CD4-positive, alpha-beta T cell treated with Interleukin-2 at 100 ng/mL for 4 hours (primary cell): ENCODE results near the gene NRXN3.
A peak's percentile ranks its signal among the peaks of the same experiment; 100 is the strongest.

Experiments used
- DNase-seq: peaks from one replicate; pipeline ENCODE4 v3.0.0-alpha.2; 2020; ENCODE audit warnings: low spot score

Gene NRXN3

DNA sequence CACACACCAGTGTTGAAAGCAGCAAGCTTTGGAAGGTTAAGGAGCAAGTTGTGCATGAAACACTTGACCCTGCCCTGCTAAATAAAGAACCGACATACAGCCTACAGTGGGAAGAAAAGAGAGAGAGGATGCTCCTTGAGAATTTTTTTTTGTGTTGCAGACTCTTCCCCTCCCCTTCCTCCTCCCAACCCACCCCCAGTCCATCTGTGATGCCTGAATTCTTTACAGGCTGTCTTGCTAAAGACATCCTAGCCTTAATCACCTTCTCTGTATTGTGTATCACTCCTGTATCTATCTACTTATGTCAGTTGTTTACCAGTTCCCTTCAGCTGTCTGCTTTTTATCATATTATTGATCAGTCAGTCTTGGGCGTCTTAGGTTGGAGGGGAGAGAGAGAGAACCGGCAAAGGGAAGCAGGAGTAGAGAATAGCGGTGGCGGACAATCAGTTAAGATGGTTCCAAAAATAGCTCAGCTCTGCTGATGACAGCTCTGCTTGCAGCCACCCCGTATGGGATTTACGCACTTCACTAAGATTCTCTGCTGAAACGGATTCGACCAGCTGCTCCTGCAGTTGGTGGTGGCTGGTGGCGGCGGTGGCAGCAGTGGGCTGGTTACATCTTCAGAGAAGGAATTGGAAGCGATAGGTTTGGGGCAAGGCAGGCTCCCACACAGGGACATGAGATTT is 664.7 kb downstream of the NRXN3 start:
- no peak for DNase-seq

DNA sequence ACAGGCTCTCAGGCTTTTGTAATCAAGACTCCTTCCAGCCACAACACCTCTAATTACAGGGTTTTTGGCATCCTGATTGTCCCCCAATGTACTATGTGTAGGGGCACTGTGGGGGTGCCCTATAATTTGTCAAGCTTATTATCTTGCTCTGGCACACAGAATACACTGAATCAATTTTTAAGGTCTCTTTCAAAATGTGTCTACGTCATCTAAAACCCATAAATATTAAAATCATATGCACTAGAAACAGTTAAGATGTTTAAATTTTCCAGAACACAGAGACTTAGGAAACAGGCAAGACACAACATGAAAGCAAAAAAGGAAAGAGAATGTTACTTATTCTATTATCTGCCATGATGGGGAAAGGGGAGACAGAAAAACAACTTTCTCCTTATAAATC is 665.7 kb downstream of the NRXN3 start:
- DNase-seq: no peak

DNA sequence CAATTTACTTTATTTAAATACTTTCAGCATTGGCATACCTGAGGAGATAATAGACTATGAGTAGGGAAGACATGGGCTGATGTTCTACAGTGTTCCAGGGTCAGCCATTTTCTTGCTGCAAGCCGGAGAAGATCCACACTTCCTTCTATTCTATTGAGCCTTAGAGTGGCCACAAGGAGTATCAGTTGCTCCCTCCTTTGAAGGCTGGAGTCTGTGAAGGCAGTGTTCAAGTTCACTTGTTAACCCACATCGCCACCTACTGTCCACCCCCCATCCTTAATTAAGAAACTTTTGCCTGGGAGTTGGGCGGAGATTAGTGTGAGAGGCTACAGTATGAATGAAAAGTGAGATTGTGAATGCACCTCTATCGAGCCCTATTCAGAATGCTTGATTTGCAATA is 666.6 kb downstream of the NRXN3 start:
- no peak for DNase-seq

DNA sequence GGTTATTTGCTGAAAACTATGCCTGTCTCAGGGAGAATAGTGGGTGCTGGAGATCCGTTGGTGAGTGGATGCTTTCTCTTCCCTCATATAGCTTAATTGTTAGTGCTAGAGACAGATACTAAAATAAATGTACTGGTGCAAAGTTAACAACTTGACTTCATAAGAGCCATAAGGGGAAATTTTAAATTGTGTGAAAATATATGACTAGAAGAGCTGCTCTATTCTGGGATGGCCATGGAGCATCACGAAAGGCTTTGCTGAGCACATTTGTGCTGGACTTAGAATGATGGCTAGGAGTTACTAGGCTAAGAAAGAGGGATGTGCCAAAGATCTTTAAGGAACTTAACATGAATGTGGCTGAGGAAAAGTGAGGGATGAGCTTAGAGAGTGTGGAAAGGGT is 668.8 kb downstream of the NRXN3 start:
- DNase-seq: no peak

DNA sequence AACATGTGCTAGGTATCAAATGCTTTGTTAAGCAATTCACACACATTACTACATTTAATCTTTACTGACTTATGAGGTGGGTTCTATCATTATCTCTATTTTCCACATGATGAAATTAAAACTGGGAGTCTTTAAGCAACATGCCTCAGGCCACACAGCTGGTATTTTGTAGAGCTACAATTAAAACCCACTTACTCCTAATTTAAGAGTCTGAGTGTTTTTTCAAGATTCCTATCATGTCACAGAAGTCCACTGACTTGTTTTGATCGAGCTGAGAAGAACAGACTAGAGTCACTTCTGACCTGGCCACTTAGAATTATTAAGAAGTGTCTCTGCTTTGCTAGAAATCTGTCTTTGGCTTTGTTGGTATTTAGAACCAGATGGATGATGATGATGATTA is 670.7 kb downstream of the NRXN3 start:
- no peak for DNase-seq

DNA sequence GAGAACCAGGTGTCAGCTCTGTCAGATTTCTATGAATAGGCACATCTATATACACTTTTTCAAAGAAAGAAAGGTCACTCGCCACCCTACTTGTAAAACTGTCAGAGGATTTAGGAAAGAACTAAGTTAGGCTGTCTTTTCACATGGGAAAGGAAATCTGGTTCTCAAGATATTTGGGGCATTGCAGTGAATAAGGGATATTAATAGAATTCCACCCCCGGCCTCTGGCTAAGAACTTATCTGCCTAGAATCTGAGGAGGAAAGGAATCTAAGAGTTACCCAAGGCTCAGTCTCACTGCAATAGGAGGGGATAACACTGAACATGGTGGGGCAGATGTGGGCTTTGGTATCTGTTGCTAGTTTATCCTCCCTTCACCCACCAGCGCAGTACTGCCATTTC is 677.6 kb downstream of the NRXN3 start:
- DNase-seq: no peak

DNA sequence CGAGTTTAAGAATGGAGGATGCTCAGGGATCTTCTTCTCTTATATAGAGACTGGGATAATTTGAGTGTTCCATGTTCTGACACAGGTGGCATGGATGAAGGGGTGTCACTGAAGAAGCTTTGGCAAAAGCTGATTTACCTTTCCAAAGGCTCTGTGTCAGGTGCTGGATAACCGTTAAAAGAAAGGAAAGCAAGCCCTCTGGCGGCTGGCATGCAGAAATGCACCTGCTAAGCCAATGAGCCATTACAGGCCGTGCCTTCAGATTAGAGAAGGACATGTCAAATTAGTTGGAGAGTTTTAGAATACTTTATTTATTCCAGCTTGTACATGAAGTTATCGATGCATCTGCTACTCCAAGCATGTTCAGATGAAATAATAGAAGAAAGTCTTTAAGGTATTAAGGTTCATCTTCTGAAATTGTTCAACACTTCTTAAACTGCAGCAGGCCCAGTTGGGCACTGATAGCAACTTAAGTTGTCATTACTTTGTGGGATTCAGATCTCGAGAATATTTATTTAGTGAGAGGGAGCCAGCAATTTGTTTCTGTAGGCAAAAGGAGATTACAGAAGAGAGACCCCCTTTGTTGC is 678.2 kb downstream of the NRXN3 start:
- DNase-seq: peak; percentile 12

DNA sequence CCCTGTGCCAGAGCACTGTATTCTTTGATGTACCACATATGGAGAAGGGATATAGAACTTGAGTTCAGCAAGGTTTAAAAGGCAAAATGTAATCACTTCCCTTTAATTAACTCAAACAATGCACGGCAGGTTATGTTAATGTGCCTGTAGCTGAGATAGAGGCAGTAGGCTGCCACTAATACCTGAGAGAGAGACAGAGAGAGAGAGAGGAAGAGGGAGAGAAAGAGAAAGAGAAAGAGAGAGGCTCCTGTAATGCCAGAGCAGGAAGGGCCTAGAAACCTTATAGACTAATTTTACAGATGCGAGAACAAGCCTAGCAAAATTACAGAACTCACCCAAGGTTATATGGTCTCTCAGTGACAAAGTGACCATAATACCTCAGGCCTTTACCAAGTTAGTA is 679.8 kb downstream of the NRXN3 start:
- DNase-seq: no peak

DNA sequence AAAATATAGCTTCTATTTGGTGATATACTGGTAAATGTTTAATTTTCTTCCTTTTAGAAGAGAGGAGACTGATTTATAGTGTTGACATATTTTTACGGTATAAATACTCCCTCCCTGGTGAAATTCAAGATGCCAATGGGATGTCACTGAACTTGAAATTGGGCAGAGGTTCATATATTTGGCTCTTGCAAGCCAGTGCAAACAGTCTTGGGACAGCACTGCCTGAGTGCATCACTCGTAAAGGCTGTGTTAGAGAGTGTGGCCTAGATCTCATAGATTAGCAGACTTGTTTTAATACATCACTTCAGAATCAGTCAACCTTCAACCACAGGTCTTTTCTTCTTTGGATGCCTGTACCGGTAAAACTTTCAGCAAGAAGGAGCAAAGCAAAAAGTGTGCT is 681.0 kb downstream of the NRXN3 start:
- DNase-seq: no peak

DNA sequence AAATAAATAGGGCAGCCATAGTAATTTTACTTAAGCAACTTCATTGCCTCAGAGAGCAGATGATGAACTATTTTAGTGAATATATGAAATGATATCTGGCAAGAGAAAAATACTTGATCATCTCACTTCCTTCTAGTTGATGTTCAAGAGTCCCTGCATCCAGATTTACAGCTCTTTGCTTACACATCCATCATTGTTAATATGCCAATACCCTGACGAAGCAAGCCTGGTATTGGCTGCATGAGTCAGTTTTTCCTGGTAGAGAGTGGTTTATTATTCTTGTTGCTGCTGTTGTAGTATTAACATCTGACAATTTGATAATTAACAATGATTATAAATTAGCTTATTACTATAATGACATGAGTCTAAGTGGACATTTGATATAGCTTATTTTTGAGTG is 681.9 kb downstream of the NRXN3 start:
- DNase-seq: no peak

DNA sequence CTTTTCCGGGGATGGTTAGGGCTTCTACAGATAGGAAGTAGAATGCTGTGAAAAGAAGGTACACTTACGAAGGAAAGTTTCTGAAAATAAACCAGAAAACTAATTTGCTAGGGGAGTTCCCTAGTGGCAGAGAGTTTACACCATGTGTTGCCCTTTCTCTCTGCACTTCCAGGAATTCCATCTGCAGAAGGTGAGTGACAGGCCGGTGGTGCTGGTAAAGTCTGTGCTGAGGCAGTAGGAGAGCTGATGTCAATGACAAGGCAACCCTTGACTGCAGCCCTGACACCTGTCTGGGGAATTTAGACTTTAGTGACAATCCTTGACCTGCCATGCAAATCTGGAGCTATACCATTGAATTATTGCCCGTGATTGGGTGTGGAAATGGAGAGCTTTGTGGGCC is 687.8 kb downstream of the NRXN3 start:
- DNase-seq: no peak

DNA sequence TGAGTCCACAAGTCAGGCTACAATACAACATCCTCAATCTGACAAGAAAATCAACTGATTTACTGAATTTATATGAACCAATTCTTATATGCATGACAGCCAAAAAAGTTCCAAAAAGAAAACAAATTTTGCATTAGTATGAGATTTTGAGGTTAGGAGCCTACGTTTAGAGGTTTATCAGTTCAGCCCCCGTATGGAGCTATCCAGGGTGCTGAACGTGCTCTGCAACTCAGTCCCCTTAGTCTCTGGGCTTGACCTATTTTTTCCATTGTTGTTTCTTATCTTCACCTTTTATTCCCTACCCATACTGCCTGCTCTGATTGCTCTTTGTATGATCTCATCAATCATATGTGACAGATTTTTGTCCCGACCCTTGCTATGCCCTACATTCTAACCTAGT is 693.0 kb downstream of the NRXN3 start:
- no peak for DNase-seq

DNA sequence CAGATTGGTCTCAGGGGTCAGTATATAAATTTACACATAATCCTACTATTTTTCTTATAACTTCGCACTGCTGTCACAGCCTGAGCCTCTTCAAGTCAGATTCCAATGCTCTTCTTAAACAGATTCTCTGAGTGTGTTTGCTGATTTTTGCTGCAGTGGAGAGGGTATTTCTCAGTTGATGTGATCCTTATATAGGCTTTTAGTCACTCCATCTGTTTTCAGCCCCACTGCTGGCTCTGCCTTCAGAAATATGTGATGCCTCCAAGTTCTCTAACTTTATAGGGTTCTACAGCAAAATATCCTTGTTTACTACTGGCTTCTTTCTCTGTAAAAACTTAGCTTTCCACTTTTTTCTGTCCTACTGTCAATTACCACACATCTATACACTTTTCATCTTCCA is 702.7 kb downstream of the NRXN3 start:
- DNase-seq: no peak

DNA sequence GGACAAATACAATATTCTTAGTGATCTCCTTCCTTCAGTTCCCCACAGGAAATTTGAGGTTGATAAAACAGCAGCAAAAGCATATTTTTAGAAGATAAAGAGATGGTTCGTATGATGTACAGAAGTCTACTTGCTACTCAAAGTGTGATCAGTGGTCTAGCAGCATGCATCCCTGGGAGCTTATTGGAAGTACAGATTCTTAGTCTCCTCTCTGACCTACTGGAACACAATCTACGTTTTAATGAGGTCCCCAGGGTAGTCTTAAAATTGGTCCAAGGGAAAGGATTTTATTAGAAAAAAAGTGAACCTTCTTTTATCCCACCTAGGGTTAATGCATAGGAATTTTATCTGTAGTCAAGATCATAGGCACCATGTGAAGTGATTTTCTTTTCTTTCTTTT is 703.4 kb downstream of the NRXN3 start:
- no peak for DNase-seq

DNA sequence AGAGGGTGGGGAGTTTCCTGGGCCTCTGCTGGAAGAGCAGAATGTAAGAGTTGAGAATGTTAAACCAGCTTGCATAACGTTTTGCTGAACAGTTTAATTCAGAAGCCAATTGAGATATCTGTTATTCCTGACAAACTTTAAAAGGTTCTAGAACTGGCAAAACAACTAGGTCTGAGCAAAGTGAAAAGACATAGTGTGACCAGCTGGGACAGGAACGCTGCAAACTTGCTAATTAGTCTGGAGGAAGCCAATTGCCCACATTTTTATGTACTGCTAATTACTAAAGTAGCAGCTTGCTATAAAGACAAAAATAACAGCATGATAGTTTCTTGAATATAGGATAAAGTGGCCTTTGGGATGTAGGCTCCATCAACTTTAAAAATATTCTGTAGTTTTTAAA is 704.9 kb downstream of the NRXN3 start:
- no peak for DNase-seq

DNA sequence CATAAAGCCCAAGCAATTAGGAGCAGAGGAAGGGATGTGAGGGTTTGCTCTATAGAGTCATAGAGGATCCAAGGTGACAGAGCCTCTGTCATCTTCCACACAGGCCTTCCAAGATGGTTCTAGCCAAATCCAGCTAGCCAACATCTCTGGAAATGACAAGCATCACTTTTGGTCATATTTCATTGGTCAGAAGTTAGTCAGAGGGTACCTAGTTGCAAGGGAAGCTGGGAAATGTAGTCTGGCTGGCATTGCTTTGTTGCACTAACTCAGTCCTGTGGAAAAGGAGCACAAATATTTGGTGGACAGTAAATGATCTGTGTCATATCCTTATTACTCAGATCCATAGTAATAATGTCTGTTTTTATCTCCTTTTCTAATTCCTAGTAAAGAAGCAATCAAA is 715.7 kb downstream of the NRXN3 start:
- no peak for DNase-seq

DNA sequence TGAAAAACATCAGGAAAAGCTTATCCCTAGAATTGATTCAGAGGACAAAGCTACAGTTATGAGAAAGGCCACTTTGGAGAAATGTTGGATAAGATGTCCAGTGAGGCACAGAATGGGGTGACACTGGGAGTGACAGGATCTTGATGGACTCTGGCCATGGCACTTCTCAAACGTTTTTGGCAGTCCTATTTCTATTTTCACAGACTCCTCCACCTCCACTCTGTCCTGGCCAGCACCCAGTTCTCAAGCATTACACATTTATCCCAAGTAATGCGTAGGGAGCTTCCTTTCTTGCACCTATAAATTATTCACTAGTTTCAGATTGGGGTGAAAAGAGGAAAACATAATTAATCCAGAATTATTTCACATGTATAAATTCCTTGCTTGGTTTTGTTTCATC is 727.3 kb downstream of the NRXN3 start:
- no peak for DNase-seq

DNA sequence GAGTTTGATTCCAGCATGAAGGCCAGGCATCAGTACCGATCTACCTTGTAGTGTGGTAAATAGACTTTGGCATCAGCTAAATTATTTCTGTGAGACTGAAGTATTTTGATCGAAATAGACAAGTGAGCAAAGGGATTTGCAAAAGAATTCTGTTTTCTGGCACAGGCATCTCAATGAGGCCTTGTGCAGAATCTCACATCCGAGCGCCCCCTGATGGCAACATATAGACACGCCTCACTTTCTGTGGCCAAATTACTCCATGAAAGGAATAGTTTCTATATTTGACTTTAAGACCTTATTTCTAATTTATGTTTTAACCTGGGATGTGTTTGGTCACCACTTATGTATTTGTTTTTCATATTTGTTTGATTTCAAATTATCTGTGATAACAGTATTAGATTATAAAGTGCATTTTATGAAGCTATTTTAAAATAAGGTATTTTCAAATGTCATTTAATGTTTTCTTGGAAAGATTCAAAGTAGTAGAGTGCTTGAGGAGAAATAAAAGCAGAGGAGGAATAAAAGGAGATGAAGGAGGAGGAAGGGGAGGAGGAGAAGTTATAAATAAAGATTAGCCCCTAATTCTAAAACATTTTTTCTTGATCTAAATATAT is 731.9 kb downstream of the NRXN3 start:
- no peak for DNase-seq

DNA sequence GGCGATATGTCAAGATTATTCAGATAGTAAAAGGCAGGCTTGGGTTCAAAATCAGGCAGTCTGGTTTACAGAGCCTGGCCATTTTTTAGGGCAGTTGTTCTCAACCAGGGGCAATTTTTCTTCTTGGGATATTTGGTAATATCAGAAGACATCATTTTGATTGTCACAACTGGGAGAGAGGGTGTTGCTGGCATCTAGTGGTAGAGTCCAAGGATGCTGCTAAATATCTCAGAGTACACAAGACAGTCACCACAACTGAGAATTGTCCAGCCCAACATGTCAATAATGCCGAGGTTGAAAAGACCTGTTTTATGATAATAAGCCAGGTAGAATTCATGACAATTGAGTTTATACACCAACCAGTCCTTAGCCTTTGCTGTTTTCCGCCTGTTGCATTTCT is 733.9 kb downstream of the NRXN3 start:
- no peak for DNase-seq

DNA sequence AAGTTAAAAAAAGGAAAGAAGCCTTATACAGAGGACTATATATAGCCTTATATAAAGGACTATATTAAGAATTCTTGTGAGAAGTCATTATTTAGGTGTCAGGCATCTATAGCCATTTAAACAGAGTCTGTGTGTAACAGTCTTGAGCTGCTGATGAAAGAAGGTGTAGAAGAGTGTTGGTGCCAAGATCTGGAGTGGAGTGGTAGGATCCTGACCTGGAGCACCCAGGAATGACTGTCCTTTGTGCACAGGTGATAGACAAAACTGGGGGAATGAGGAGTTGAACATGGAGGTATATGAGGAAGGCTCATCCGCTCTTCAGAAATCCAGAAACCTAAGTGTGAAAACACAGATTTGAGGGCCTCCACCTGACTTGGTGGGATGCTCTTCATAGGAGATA is 747.3 kb downstream of the NRXN3 start:
- DNase-seq: no peak

DNA sequence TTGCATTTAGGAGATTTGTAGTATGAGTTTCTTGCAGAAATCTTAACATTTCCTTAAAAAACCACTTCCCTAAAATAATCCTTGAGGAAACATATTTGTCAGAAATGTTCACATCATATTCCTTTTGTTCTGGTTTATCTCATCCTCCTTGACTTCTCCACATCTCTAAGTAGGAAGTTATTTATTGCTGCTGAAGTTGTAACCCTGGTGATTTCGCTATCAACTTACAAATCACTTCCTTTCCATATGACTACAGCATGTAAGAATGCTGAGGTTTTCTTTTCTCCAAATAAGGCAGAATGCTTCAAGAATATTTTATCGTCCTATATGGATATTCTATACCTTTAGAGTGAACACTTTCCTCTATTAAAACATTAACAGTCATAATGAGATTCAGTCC is 751.7 kb downstream of the NRXN3 start:
- no peak for DNase-seq

DNA sequence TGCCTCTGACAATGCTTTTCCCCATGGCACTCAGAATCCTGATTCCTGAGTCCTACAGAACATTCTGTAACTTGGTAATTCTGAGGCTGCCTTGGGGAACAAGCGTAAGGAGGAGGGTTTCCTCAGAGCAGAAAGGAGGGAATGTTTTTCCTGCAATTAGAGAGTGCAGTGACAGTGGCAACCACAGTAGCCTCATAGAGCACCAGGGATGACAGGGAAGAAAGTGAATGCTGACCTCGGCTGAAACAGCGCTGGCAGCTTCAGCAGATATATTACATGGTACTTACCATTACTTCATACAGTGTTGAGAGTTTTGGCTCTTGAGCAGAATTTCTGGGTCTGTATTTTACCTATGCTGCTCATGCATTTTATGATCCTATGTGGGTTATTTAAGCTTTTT is 757.1 kb downstream of the NRXN3 start:
- DNase-seq: no peak

DNA sequence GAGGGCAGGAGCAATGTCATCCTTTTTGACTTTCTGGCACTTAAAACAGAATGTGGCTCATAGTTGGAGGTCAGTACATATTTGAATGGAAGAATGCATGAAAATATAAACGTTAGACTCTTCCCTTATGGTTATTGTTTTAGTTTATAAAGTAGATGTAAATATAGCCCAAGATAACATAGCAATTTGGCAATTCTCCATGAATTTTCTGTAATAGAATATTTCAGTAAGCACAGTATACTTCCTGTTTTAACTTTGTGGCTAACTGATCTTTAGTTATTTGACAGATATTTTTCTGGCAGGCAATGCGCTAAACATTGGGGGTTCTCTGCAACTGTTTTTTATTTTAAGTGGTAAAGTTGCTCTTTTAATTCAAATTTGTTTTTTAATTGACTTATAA is 763.0 kb downstream of the NRXN3 start:
- no peak for DNase-seq

DNA sequence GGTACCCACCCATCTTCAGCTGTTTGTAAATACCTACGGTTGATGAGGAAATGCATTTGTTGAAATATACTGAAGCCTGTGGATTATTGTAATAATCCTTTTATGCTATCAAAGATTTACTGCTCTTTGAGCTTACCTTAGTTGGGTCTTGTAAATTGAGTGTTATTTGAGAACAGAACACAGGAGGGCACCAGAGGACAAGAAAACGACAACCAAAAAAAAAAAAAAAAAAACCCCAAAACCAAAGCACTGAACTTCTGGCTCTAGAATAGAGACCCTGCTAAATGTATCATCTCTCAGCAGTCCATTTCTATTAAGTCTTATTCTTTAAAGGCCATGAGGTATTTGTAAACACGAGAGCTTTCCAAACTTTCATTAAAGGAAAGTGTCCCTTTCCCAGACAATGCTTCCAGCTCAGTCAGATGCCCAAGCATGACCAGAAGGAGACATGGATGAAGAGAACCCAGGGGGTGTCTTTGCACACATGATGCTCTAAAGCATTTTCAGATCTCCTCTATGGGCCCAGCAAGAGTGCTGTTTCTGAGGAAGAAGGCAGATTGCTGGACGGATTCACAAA is 763.9 kb downstream of the NRXN3 start:
- DNase-seq: no peak
